Measurements from ENCODE around the gene VPS41.
"Not testable (repeated sequence)": the region's sequence is repeated elsewhere in the genome, so short reads cannot be mapped to it uniquely, and the experiment has no call there.

Gene VPS41

GRCh38 chr7:38908759-38909335, at the start of gene VPS41:
Gene VPS41 (minus strand): TSS chr7:38909191. CDS start chr7:38909174, 17 bp downstream.
- DNase-seq = peak; percentile 76

GRCh38 chr7:38955892-38956291, 46.9 kb upstream of the VPS41 start:
- DNase-seq = no peak

- no peak for DNase-seq
Observed at GRCh38 chr7:38953971-38954370, 45.0 kb upstream of the VPS41 start.

GRCh38 chr7:38953227-38953626, 44.2 kb upstream of the VPS41 start:
- DNase-seq = no peak

GRCh38 chr7:38951213-38951612, 42.2 kb upstream of the VPS41 start:
- DNase-seq = no peak

- DNase-seq = no peak
Observed at GRCh38 chr7:38950309-38950708, 41.3 kb upstream of the VPS41 start.

- not testable (repeated sequence) for DNase-seq
Observed at GRCh38 chr7:38947541-38947940, 38.5 kb upstream of the VPS41 start.

GRCh38 chr7:38942431-38943051, 33.5 kb upstream of the VPS41 start:
- DNase-seq = no peak

GRCh38 chr7:38940774-38941173, 31.8 kb upstream of the VPS41 start:
- DNase-seq = no peak

- no peak for DNase-seq
Observed at GRCh38 chr7:38938589-38938988, 29.6 kb upstream of the VPS41 start.

GRCh38 chr7:38938001-38938485, 29.1 kb upstream of the VPS41 start:
- no peak for DNase-seq

- no peak for DNase-seq
Observed at GRCh38 chr7:38936641-38937040, 27.6 kb upstream of the VPS41 start.

GRCh38 chr7:38934536-38934935, 25.5 kb upstream of the VPS41 start:
- DNase-seq = no peak

- DNase-seq = no peak
Observed at GRCh38 chr7:38934051-38934450, 25.1 kb upstream of the VPS41 start.

GRCh38 chr7:38932509-38933168, 23.6 kb upstream of the VPS41 start:
- DNase-seq = peak; percentile 23

GRCh38 chr7:38929460-38930171, 20.6 kb upstream of the VPS41 start:
- DNase-seq = peak; percentile 19

GRCh38 chr7:38928506-38928905, 19.5 kb upstream of the VPS41 start:
- no peak for DNase-seq

- DNase-seq = no peak
Observed at GRCh38 chr7:38927751-38928150, 18.8 kb upstream of the VPS41 start.

GRCh38 chr7:38920731-38921130, 11.7 kb upstream of the VPS41 start:
- DNase-seq = no peak

GRCh38 chr7:38916396-38916795, 7.4 kb upstream of the VPS41 start:
- DNase-seq = no peak

GRCh38 chr7:38909870-38910269, 879 bp upstream of the VPS41 start:
- DNase-seq = no peak

GRCh38 chr7:38907766-38908165, 1.2 kb downstream of the VPS41 start:
- DNase-seq = no peak

- DNase-seq = no peak
Observed at GRCh38 chr7:38907066-38907465, 1.9 kb downstream of the VPS41 start.

All from SHP77 treated with DMSO at 0.1 percent for 48 hours (cell line).